Measurements from ENCODE around the gene PSTPIP2.

The PSTPIP2 gene, protein sequence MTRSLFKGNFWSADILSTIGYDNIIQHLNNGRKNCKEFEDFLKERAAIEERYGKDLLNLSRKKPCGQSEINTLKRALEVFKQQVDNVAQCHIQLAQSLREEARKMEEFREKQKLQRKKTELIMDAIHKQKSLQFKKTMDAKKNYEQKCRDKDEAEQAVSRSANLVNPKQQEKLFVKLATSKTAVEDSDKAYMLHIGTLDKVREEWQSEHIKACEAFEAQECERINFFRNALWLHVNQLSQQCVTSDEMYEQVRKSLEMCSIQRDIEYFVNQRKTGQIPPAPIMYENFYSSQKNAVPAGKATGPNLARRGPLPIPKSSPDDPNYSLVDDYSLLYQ

DNA sequence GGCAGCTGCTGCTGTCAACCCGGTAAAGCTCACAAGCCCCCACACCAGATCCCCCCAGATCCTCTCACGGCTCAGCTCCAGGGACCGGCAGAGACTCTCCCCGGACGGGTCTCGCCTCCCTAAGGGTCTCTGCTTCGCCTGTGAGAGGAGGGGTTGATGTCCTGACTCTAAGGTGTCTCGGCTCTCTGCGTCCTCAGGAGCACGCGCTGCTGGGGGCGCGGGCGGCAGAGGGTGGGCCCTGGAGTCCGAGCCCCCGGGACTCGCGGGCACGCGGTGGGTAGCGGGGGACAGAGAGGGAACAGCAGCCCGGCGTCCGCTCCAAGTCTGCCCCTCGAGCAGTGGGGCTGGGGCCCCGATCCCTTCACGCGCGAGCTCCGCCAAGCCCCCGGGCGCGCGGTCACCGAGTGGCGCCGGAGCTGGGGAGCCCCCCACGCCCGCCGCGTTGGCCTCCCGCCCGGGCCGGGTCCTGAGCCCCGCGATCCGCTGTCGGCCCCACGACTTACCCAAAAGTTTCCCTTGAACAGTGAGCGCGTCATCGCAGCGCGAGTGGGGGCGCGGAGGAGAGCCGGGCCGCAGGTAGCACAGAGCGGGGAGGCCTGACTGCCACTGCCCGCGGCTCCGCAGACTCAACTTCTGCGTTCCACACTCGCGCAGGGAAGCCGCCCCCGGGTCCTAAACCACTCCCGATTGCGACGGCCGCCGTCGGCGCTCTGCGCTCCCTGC lies at the start of gene PSTPIP2:
TSS of gene PSTPIP2 (minus strand) at position 608 of the 723 bp plus-strand sequence. CDS start at position 536, 72 bp downstream.
- Histone ChIP-seq H3K4me3 (ENCODE audit: low read depth, low read length) (peak within 1 kb of the TSS; percentile 77), H3K79me2 (peaks cover 4% of the 10 kb centered on the region), H3K9me3 (ENCODE audit: control insufficient read depth, low read length) (no peaks in the 10 kb centered on the region), H3K27me3 (ENCODE audit: control insufficient read depth, insufficient read depth, low read length) (no peaks in the 10 kb centered on the region), H3K4me2 (ENCODE audit: low read length) (peak within 1 kb of the TSS; percentile 96), H3K4me1 (peaks cover 8% of the 10 kb centered on the region), H3K27ac (no peak within 1 kb of the TSS), H3K9ac (peak within 1 kb of the TSS; percentile 13), H3K36me3 (ENCODE audit: control insufficient read depth, insufficient read depth, low read length) (no peaks in the 10 kb centered on the region), H2AFZ (peak within 1 kb of the TSS; percentile 96)
- TF ChIP-seq, protein P1, sequence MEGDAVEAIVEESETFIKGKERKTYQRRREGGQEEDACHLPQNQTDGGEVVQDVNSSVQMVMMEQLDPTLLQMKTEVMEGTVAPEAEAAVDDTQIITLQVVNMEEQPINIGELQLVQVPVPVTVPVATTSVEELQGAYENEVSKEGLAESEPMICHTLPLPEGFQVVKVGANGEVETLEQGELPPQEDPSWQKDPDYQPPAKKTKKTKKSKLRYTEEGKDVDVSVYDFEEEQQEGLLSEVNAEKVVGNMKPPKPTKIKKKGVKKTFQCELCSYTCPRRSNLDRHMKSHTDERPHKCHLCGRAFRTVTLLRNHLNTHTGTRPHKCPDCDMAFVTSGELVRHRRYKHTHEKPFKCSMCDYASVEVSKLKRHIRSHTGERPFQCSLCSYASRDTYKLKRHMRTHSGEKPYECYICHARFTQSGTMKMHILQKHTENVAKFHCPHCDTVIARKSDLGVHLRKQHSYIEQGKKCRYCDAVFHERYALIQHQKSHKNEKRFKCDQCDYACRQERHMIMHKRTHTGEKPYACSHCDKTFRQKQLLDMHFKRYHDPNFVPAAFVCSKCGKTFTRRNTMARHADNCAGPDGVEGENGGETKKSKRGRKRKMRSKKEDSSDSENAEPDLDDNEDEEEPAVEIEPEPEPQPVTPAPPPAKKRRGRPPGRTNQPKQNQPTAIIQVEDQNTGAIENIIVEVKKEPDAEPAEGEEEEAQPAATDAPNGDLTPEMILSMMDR (IDR thresholded peaks at IDR 0.05) = no peak

DNA sequence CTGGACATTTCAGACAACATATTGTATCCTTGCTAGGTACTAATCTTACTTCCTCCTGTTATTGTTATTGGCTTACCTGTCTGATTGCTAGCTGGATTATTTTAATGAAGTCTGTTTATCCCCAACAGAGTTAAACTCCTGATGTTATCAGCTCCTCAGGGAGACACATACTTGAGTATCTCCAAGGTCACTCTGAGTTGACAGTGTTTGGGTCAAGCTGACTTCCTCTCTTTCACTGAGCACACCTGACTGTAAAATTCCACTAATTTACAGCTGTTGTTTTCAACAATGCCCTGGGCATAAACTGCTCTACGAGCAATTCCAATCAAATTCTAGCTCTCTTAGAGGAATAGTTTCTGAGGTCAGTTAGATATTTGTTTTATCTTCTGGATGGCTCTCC lies 41.7 kb upstream of the PSTPIP2 start:
- Histone ChIP-seq H3K4me2 (ENCODE audit: low read length) (peak overlapping the region; percentile 64), H3K9me3 (ENCODE audit: control insufficient read depth, low read length) (no peaks in the 10 kb centered on the region), H3K36me3 (ENCODE audit: control insufficient read depth, insufficient read depth, low read length) (no peaks in the 10 kb centered on the region), H3K9ac (no peak overlapping the region), H3K27ac (peak overlapping the region; percentile 54), H3K27me3 (ENCODE audit: control insufficient read depth, insufficient read depth, low read length) (no peaks in the 10 kb centered on the region), H3K79me2 (no peaks in the 10 kb centered on the region), H2AFZ (no peak overlapping the region), H3K4me3 (ENCODE audit: low read depth, low read length) (peak overlapping the region; percentile 37), H3K4me1 (peaks cover 8% of the 10 kb centered on the region)
- TF ChIP-seq, protein P1 (IDR thresholded peaks at IDR 0.05) = no peak

DNA sequence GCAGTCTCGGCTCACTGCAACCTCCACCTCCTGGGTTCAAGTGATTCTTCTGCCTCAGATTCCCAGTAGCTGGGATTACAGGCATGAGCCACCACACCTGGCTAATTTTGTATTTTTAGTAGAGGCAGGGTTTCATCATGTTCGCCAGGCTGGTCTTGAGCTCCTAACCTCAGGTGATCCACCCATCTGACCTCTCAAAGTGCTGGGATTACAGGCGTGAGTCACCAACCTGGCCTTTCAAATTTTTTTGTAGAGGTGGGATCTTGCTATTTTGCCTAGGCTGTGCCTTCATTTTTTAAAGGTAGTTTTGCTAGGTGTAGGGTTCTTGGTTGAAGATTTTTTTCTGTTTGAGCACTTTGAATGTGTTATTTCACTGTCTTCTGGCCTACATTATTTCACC lies 38.3 kb upstream of the PSTPIP2 start:
- Histone ChIP-seq H3K36me3 (ENCODE audit: control insufficient read depth, insufficient read depth, low read length) (no peaks in the 10 kb centered on the region), H3K9me3 (ENCODE audit: control insufficient read depth, low read length) (no peaks in the 10 kb centered on the region), H3K79me2 (no peaks in the 10 kb centered on the region)

DNA sequence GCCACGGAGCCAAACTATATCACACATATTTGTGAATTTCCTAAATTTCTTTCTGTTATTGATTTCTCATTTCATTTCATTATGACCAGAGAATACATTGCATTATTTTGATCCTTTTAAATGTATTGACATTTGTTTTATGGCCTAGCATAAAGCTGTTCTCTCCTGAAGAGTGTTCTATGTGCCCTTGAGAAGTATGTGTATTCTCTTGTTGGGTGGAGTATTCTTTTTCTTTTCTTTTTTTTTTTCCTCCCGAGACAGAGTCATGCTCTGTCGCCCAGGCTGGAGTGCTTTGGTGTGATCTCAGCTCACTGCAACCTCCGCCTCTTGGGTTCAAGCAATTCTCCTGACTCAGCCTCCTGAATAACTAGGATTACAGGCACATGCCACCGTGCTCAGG lies 37.3 kb upstream of the PSTPIP2 start:
- Histone ChIP-seq H2AFZ (no peak overlapping the region), H3K9me3 (ENCODE audit: control insufficient read depth, low read length) (no peaks in the 10 kb centered on the region), H3K27me3 (ENCODE audit: control insufficient read depth, insufficient read depth, low read length) (no peaks in the 10 kb centered on the region), H3K4me1 (peaks cover 7% of the 10 kb centered on the region), H3K79me2 (no peaks in the 10 kb centered on the region), H3K36me3 (ENCODE audit: control insufficient read depth, insufficient read depth, low read length) (no peaks in the 10 kb centered on the region), H3K4me2 (ENCODE audit: low read length) (no peak overlapping the region), H3K4me3 (ENCODE audit: low read depth, low read length) (no peak overlapping the region), H3K9ac (no peak overlapping the region), H3K27ac (no peak overlapping the region)
- TF ChIP-seq, protein P1 (IDR thresholded peaks at IDR 0.05) = no peak

More for the DNA sequence above, 38.3 kb upstream of the PSTPIP2 start:
- Histone ChIP-seq H3K27me3 (ENCODE audit: control insufficient read depth, insufficient read depth, low read length) (no peaks in the 10 kb centered on the region), H3K4me3 (ENCODE audit: low read depth, low read length) (no peak overlapping the region), H3K4me2 (ENCODE audit: low read length) (no peak overlapping the region), H3K9ac (no peak overlapping the region), H3K4me1 (peaks cover 8% of the 10 kb centered on the region), H3K27ac (no peak overlapping the region), H2AFZ (no peak overlapping the region)
- TF ChIP-seq, protein P1 (IDR thresholded peaks at IDR 0.05) = no peak

All from parathyroid adenoma (tissue), 2 donors.